NCI-H82 (cell line): ENCODE data around the gene TPI1.
"Not testable (repeated sequence)": the region's sequence is repeated elsewhere in the genome, so short reads cannot be mapped to it uniquely, and the experiment has no call there.

Experiments used
- DNase-seq: peaks from one replicate; lab custom pipeline; 2025; lab: John Stamatoyannopoulos, UW

Gene TPI1

DNA sequence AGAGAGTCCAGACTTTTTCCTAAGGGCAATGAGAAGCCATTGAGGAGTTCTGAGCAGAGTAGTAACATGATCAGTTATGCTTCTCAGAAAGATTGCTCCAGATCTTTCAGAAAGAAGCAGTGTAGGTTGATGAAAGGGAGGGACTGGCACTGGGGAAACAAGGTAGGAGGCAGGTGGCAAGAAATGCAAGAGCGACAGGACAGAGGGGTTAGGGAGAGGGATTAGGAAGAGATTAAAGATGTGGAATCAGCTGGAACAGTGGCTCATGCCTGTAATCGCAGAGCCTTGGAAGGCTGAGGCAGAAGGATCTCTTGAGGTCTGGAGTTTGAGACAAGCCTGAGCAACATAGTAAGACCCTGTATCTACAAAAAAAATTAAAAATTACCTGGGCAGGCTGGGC lies 19.7 kb upstream of the TPI1 start:
- peak; percentile 95 for DNase-seq

- no peak for DNase-seq
Measured at GRCh38 chr12:6849427-6849826, 17.9 kb upstream of the TPI1 start.

GRCh38 chr12:6849976-6850560 lies 17.3 kb upstream of the TPI1 start:
- DNase-seq: no peak

DNA sequence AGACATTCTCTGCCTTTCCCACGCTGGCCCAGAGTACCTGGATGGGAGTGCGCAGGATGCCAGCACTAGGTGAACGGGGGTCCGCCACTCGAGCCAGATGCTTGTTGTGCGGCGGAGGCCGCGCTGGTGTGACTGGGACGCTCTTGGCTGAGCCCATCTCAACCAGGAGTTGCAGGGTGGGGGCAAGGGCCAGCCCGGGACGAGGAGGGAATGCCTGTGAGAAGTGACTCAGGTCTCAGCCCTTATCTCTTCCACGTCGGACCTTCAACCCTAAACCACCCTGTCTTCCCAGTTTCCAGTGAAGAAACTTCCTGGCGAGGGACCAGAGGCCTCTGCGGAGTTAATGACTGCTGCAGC lies 16.6 kb upstream of the TPI1 start:
- DNase-seq: no peak

DNA sequence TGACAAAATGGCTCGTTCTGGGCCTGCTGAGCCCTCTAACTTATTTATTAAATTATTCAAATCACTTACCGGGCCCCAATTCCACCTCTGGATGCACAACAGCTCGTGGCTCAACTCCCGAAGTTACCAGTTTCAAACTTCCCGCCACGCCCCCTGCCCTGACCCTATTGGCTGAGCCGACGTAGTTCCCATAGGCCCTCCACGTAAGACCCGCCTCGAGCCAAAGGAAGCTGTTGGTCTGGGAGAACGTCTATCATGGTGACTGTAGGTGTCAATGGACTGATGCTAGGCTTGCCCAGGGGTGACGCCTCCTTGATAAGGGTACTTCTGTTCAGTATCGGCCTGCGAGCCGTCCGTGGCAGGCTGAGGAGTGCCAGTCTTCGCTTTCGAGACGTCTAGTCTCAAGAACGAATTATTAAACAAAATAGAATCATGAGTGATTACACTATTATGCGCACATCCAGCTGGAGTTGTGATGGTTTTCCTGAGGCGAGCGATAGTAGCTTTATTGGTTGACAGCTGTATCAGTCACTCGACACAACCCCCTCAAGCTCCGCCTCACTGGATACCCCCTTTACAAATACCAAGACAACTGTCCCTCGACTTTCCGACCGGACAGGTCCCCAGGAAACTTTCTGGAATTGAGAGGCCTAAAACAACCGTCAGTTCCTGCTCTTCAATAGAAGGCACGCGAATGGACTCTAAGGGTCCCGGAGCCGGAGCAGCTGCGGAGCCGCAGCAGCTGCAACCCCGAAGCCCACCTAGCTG lies 16.0 kb upstream of the TPI1 start, which contains the start of gene CDCA3:
TSS of gene CDCA3 (minus strand) at position 134 of the 768 bp plus-strand sequence. CDS start 334 bp downstream, outside the sequence.
- peak; percentile 100 for DNase-seq

DNA sequence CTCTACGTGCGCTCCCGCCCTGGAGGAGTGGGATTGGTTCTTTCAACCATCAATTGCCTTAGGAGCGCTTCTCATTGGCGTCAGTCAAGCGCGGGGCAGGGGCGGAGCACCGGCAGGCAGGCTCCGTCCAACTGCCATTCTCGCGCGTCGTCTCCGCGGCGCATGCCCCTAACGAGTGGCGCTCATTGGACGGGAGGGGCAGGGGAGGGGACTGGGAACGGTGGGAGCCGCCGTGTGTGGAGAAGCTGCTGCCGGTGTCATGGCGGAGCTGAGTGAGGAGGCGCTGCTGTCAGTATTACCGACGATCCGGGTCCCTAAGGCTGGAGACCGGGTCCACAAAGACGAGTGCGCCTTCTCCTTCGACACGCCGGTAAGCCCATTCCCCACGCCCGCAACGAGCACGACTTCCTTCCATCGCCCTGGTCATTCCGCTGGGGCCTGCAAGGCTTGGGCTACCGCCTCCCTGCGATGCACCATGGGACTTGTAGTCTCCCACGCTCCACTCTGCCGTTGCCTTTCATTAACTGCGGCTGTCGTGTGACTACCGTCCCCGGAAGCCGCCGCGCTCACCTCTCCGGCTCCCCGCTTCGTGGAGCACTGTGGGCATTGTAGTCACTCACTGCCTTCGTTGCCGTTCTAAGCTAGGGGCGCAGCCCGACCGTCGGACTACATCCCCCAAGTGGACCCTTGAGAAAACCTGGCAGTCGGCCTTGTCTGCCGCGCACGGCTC lies 15.2 kb upstream of the TPI1 start, which contains the start of gene USP5:
TSS of gene USP5 (plus strand) at position 230 of the 730 bp plus-strand sequence. CDS start at position 260, 30 bp downstream.
- peak; percentile 100 for DNase-seq

DNA sequence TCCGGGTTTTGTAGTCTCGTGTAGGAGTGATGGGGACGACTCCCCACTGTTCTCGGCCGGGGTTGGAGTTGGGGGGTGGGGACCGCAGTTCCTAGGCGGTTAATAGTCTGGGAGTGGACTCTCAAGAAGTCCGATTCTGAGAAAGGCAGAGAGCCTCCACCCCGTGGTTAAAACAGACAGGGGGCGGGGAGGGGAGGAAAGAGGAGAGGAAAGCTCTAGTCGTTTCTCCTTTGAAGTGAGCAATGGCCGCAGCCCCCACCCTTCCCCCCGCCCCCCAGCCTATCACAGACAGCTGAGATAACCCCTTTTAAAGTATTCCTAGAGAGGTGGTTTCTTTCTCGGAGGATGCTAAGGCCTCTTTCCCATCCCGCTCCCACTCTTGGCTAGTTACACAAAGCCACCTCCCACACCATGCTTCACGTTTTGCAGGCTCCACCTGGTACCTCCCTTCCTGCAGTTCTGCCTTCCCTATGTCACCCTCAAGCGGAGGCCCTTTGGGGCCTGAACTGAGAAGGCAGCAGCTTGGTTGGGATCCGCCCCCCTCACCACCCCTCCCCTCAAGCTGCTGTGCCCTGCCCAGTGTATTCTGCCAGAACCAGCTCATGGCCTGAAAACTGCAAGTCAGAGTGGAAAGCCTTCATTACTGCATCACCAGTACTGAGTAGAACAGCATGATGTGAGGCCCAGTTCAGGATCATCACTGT lies 14.5 kb upstream of the TPI1 start:
- peak; percentile 76 for DNase-seq

DNA sequence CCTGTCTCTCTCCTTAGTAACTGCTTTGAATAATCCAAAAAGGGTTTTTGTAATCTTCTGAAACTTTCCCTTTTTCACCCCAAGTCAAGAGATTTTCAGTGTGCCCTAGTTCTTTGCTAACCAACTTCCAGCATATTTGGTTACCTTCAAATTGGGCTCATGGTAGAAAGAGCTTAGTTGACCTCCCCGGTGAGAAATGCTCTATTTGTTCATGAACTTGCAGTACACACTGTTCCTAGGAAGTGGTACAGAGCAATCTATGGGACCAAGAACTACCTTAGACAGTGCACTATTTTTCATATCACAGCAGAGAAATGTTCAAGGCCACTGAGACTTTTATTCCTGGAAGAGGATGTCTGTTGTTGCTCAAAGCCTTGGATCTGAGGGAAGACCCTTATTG lies 13.7 kb upstream of the TPI1 start:
- no peak for DNase-seq

GRCh38 chr12:6854036-6854435 lies 13.3 kb upstream of the TPI1 start:
- no peak for DNase-seq

- DNase-seq: no peak
Measured at GRCh38 chr12:6855322-6855721, 12.0 kb upstream of the TPI1 start.

- DNase-seq: no peak
Measured at GRCh38 chr12:6858799-6859198, 8.5 kb upstream of the TPI1 start.

DNA sequence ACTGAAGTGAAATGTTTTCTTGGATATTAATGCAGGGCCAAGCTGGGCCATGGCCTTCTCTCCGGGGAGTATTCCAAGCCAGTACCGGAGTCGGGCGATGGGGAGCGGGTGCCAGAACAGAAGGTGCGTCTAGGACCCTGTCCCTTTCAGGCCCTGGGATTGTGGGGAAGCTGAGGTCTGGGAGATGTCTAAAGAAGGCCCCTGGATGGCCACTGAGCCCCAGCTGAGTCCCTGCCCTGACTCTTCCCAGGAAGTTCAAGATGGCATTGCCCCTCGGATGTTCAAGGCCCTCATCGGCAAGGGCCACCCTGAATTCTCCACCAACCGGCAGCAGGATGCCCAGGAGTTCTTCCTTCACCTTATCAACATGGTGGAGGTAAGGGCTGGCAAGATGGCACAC lies 7.2 kb upstream of the TPI1 start:
- DNase-seq: no peak

DNA sequence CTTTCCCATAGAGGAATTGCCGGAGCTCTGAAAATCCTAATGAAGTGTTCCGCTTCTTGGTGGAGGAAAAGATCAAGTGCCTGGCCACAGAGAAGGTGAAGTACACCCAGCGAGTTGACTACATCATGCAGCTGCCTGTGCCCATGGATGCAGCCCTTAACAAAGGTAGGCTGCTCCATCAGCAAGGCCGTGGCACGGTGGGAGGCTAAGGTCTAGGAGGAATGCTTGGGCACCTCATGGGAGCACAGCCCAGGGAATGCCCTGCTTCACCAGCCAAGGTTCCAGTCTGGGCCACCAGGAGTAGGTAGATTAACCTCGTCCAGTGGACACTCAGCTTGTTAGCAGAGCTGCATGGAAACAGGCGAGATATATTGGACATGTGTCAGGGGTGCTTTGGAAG lies 6.4 kb upstream of the TPI1 start:
- DNase-seq: no peak

GRCh38 chr12:6861391-6861790 lies 5.9 kb upstream of the TPI1 start:
- DNase-seq: no peak

DNA sequence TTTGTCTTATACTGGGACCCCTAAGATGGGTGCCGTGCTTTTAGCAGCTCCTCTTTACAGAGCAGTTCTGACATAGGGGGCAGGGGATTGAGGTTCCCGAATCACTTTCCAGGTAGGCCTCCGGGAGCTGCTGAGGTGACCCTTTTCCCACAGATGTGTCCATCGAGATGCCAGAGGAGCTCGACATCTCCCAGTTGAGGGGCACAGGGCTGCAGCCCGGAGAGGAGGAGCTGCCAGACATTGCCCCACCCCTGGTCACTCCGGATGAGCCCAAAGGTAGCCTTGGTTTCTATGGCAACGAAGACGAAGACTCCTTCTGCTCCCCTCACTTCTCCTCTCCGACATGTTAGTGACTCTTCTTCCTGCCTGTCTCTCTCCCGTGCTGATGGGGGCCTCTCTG lies 4.3 kb upstream of the TPI1 start:
- no peak for DNase-seq

GRCh38 chr12:6863586-6864321 lies 3.6 kb upstream of the TPI1 start:
- DNase-seq: no peak

DNA sequence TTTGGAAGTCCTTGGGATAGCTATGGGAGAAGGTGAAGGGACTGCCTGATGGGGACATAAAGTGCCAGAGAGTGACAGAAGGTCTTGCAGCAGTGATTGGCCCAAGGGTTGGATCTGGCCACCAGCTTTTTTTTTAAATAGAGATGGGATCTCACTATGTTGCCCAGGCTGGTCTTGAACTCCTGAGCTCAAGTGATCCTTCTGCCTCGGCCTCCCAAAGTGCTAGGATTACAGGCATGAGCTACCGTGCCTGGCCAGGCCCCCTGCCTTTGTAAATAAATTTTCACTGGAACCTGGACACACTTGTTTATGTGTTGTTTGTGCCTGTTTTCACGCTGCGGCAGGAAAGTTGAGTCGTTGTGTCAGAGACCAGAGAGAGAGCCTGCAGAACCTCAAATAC lies 2.0 kb upstream of the TPI1 start:
- not testable (repeated sequence) for DNase-seq

DNA sequence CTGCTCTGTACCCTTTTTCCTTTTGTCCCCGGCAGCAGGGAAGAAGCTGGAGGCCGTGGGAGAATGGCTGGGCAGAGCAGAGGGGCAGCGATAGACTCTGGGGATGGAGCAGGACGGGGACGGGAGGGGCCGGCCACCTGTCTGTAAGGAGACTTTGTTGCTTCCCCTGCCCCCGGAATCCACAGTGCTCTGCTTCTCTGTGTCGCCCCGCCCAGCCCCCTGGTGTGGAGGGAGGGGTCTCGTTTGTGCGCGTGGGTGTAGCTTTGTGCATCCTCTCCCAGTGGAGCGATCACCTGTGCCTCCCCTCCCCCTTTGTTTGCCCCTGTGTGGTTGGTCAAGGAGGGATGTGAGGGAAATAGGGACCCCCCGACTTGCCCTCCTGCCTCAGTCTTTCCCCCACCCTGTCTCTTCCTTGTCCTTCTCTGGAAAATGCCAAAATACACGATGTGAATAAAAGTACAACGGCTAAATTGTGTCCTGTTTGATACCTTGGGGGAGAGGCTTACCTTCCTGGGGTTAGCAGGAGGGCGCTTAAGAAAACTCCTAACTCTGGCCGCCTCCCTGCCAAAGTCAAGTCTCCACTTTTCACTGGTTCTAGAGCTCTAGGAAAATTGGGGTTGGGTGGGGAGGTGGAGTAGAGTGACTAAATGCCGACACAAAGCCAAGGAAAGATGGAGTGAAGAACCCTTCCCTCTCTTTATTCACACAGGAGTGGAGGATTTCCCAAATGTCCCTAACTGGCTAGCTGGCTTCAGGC lies 990 bp upstream of the TPI1 start:
- DNase-seq: peak; percentile 58

GRCh38 chr12:6866920-6867412 lies 365 bp upstream of the TPI1 start:
- DNase-seq: no peak

DNA sequence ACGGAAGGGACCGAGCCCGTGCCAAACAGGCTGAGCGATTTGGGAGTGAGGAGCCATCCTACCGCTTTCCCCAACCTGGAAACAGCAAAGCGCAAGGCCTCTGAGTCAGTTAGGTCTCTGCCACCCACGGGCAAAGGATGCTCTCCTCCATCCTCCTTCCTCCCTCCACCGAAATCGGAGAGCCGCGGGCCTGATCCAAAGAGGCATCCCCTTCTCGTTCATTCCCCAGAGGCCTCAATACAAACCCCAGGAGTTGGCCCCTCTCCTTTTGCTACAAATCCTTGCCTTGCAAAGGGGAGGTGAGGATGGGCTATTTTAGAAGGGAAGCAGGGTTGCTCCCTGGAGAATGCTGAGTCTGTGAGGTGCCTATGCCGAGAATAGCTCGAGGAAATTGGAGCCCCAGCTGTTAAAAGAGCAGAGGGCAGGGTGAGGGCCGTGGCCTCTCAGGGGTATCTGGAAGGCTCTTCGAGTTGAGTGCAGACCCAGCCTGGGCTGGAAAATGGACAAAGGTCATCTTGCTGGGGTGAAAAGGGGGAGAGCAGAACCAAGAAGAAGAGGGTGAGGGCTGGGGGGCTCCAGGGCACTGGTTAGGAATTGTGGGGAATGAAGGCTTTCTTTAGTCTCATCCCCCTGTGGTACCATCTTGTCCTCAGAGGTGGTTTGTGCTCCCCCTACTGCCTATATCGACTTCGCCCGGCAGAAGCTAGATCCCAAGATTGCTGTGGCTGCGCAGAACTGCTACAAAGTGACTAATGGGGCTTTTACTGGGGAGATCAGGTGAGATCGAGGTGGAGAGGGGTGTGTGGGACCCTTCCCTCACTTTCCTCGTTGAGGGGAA lies 1.1 kb downstream of the TPI1 start:
- peak; percentile 53 for DNase-seq
